GM19463 (cell line): ENCODE measurements around the gene SMU1.
"Not testable (repeated sequence)": the region's sequence is repeated elsewhere in the genome, so short reads cannot be mapped to it uniquely, and the experiment has no call there.

Experiments
- ATAC-seq: cut with Tn5 transposase; IDR thresholded peaks from one replicate; pipeline ENCODE4 v1.9.1; 2021; ENCODE audit warnings: mild to moderate bottlenecking, moderate library complexity; ENCODE audit not compliant: unreplicated experiment

Gene SMU1

GRCh38 chr9:33105959-33106358 is 29.5 kb upstream of the SMU1 start:
- ATAC-seq: no peak

- ATAC-seq: no peak
Observed at GRCh38 chr9:33105504-33105903, 29.0 kb upstream of the SMU1 start.

- ATAC-seq: no peak
Observed at GRCh38 chr9:33104401-33104800, 27.9 kb upstream of the SMU1 start.

- ATAC-seq: no peak
Observed at GRCh38 chr9:33103501-33104281, 27.2 kb upstream of the SMU1 start.

GRCh38 chr9:33102551-33103210 is 26.2 kb upstream of the SMU1 start:
- ATAC-seq: no peak

GRCh38 chr9:33101104-33101951 is 24.9 kb upstream of the SMU1 start:
- ATAC-seq: no peak

GRCh38 chr9:33099754-33100153 is 23.3 kb upstream of the SMU1 start:
- no peak for ATAC-seq

GRCh38 chr9:33097192-33097591 is 20.7 kb upstream of the SMU1 start:
- no peak for ATAC-seq

- no peak for ATAC-seq
Observed at GRCh38 chr9:33092634-33093033, 16.2 kb upstream of the SMU1 start.

- not testable (repeated sequence) for ATAC-seq
Observed at GRCh38 chr9:33085672-33086071, 9.2 kb upstream of the SMU1 start.

GRCh38 chr9:33082538-33083326 is 6.3 kb upstream of the SMU1 start:
- no peak for ATAC-seq

- no peak for ATAC-seq
Observed at GRCh38 chr9:33082128-33082527, 5.7 kb upstream of the SMU1 start.

GRCh38 chr9:33081128-33081851 is 4.8 kb upstream of the SMU1 start:
- ATAC-seq: peak; percentile 41

GRCh38 chr9:33080534-33080933 is 4.1 kb upstream of the SMU1 start:
- no peak for ATAC-seq

- no peak for ATAC-seq
Observed at GRCh38 chr9:33068991-33069390, 7.5 kb downstream of the SMU1 start.

- ATAC-seq: peak; percentile 80
Observed at GRCh38 chr9:33065157-33066076, 11.1 kb downstream of the SMU1 start.

GRCh38 chr9:33051144-33051543 is 25.3 kb downstream of the SMU1 start:
- ATAC-seq: no peak

GRCh38 chr9:33049680-33050361 is 26.7 kb downstream of the SMU1 start:
- ATAC-seq: peak; percentile 79
